Fibroblast of lung (primary cell): ENCODE results near the gene LLCFC1. TPM values are rescaled to one million over a fixed set of nuclear protein-coding genes. Genes with fewer than 3 reads are reported as not detected.

Experiments used
- DNase-seq, 2 donors: peaks; one replicate each; pipeline versions ENCODE4 v3.0.0 to v3.0.0-alpha.2; 2010; ENCODE audit warnings: low read depth in 2 of 2
- H2AFZ ChIP-seq: 2 replicates; pipeline ENCODE4 v1.5.1; 2012; ENCODE audit warnings: low read length, control low read depth, inconsistent platforms
- H3K27ac ChIP-seq: 2 replicates; pipeline ENCODE4 v1.5.1; 2011; ENCODE audit warnings: low read length, control low read depth; ENCODE audit not compliant: insufficient read depth
- H3K27me3 ChIP-seq: 2 replicates; pipeline ENCODE4 v1.5.1; 2011; ENCODE audit warnings: mild to moderate bottlenecking, low read length; ENCODE audit not compliant: control insufficient read depth, insufficient read depth
- H3K36me3 ChIP-seq: 2 replicates; pipeline ENCODE4 v1.5.1; 2011; ENCODE audit warnings: low read length; ENCODE audit not compliant: control insufficient read depth, insufficient read depth
- H3K4me1 ChIP-seq: 2 replicates; pipeline ENCODE4 v1.5.1; 2011; ENCODE audit warnings: low read length; ENCODE audit not compliant: control insufficient read depth, insufficient read depth; ENCODE audit errors: extremely low read depth
- H3K4me2 ChIP-seq: 2 replicates; pipeline ENCODE4 v1.5.1; 2011; ENCODE audit warnings: low read length, control low read depth; ENCODE audit not compliant: insufficient read depth; ENCODE audit errors: extremely low read depth
- H3K4me3 ChIP-seq, 4 experiments: fragments of 200-600 bp in 1 of 4; sonication (generic) in 1 of 4; replicated peaks in 1 of 4; 2 replicates each; pipeline ENCODE4 v1.5.1; 2011 to 2016; ENCODE audit warnings: low read length in 4 of 4, low read depth in 3 of 4, mild to moderate bottlenecking in 3 of 4, control low read depth in 2 of 4, inconsistent platforms in 1 of 4, mixed read lengths in 1 of 4; ENCODE audit not compliant: insufficient read depth in 1 of 4; ENCODE audit errors: control extremely low read depth in 1 of 4
- H3K79me2 ChIP-seq: 2 replicates; pipeline ENCODE4 v1.5.1; 2012; ENCODE audit warnings: mild to moderate bottlenecking, low read length, inconsistent platforms; ENCODE audit not compliant: control insufficient read depth, insufficient read depth
- H3K9ac ChIP-seq: 2 replicates; pipeline ENCODE4 v1.5.1; 2011; ENCODE audit warnings: mild to moderate bottlenecking, low read length, control low read depth; ENCODE audit not compliant: insufficient read depth
- H3K9me3 ChIP-seq: 2 replicates; pipeline ENCODE4 v1.5.1; 2012; ENCODE audit warnings: low read depth, low read length; ENCODE audit not compliant: control insufficient read depth, insufficient read depth
- H4K20me1 ChIP-seq: 2 replicates; pipeline ENCODE4 v1.5.1; 2011; ENCODE audit warnings: low read length; ENCODE audit not compliant: control insufficient read depth, insufficient read depth; ENCODE audit errors: extremely low read depth
- CTCF ChIP-seq, 2 donors: IDR thresholded peaks in 1 of 2; conservative IDR thresholded peaks in 1 of 2; 1 replicate in 1 of 2; 2 replicates in 1 of 2; pipeline ENCODE4 v1.5.1; 2011 to 2012; ENCODE audit warnings: low read length in 2 of 2, control low read depth in 1 of 2, inconsistent platforms in 1 of 2, low read depth in 1 of 2, mild to moderate bottlenecking in 1 of 2
- EZH2 ChIP-seq: IDR thresholded peaks from 2 replicates; pipeline ENCODE4 v1.5.1; 2012; ENCODE audit warnings: low read length, control low read depth, mild to moderate bottlenecking; ENCODE audit errors: missing control alignments
- polyA plus RNA-seq, 2 donors: library from polyadenylated mRNA; depleted of rRNA in 1 of 2; stranded (reverse) in 1 of 2; unstranded in 1 of 2; fragments of >200 nt; gene quantifications; 2 replicates each; pipeline ENCODE4 v1.2.1, GENCODE V29; 2011 to 2012; ENCODE audit warnings: missing spikeins in 1 of 2
- total RNA-seq: library from RNA; depleted of rRNA; stranded (reverse); fragments of >200 nt; gene quantifications from 2 replicates; pipeline ENCODE4 v1.2.1, GENCODE V29; 2014

Gene LLCFC1
- total and polyA plus RNA-seq, 2 donors (not counting 1 experiment from before 2014, with no cell fraction given), result not detected

- Histone ChIP-seq H3K4me2 (no peak overlapping the region), H3K4me1 (no peaks in the 10 kb centered on the region), H2AFZ (no peak overlapping the region), H3K36me3 (no peaks in the 10 kb centered on the region), H3K27ac (no peak overlapping the region), H3K27me3 (no peaks in the 10 kb centered on the region), H4K20me1 (no peaks in the 10 kb centered on the region), H3K9me3 (no peaks in the 10 kb centered on the region), H3K79me2 (no peaks in the 10 kb centered on the region), H3K9ac (no peak overlapping the region), H3K4me3 (no peak overlapping the region)
- DNase-seq, result no peak
- TF ChIP-seq CTCF (conservative IDR thresholded peaks at IDR 0.05 in 1 of 2, IDR thresholded peaks at IDR 0.05 in 1 of 2; ENCODE audit: low read depth in 1 of 2, low read length in 2 of 2), result no peak
- no peak for TF ChIP-seq EZH2
These were observed 6.7 kb upstream of the LLCFC1 start for GRCh38 chr7:142932386-142933091.

GRCh38 chr7:142933092-142933475 lies 6.2 kb upstream of the LLCFC1 start:
- H3K4me2 ChIP-seq, result no peak overlapping the region
- H3K9me3 ChIP-seq, result no peaks in the 10 kb centered on the region
- no peaks in the 10 kb centered on the region for H4K20me1 ChIP-seq
- H3K9ac ChIP-seq, result no peak overlapping the region
- no peak overlapping the region for H3K27ac ChIP-seq
- no peaks in the 10 kb centered on the region for H3K4me1 ChIP-seq
- H3K4me3 ChIP-seq, result no peak overlapping the region
- no peak for DNase-seq
- no peaks in the 10 kb centered on the region for H3K36me3 ChIP-seq
- H2AFZ ChIP-seq, result no peak overlapping the region
- H3K27me3 ChIP-seq, result no peaks in the 10 kb centered on the region
- no peaks in the 10 kb centered on the region for H3K79me2 ChIP-seq
- TF ChIP-seq EZH2 (no peak), CTCF (conservative IDR thresholded peaks at IDR 0.05 in 1 of 2, IDR thresholded peaks at IDR 0.05 in 1 of 2; ENCODE audit: low read depth in 1 of 2, low read length in 2 of 2) (no peak)

GRCh38 chr7:142933624-142934023 lies 5.7 kb upstream of the LLCFC1 start, which contains the start of gene TRPV5:
TSS of gene TRPV5 (minus strand) at chr7:142933746. CDS start at chr7:142933459, 287 bp downstream.
- TF ChIP-seq EZH2 (no peak), CTCF (conservative IDR thresholded peaks at IDR 0.05 in 1 of 2, IDR thresholded peaks at IDR 0.05 in 1 of 2; ENCODE audit: low read depth in 1 of 2, low read length in 2 of 2) (no peak)
- Histone ChIP-seq H3K4me1 (no peaks in the 10 kb centered on the region), H3K4me3 (no peak within 1 kb of the TSS), H2AFZ (no peak within 1 kb of the TSS), H3K79me2 (no peaks in the 10 kb centered on the region), H3K36me3 (no peaks in the 10 kb centered on the region), H3K4me2 (no peak within 1 kb of the TSS), H3K9ac (no peak within 1 kb of the TSS), H4K20me1 (no peaks in the 10 kb centered on the region), H3K27me3 (no peaks in the 10 kb centered on the region), H3K27ac (no peak within 1 kb of the TSS), H3K9me3 (no peaks in the 10 kb centered on the region)
- DNase-seq, result no peak
